ENCODE measurements around the gene DARS1.

Gene DARS1

GRCh38 chr2:135985018-135985825 lies at the start of gene DARS1:
TSS of gene DARS1 (minus strand) at chr2:135985626. CDS start at chr2:135985468, 158 bp downstream.
- in situ Hi-C loops (cut with MboI; ENCODE audit: low sequenced_read_pairs) = no loop called here

GRCh38 chr2:136034629-136035028 lies 49.2 kb upstream of the DARS1 start:
- in situ Hi-C loops (cut with MboI; ENCODE audit: low sequenced_read_pairs) = no loop called here

GRCh38 chr2:136032817-136033535 lies 47.5 kb upstream of the DARS1 start:
- in situ Hi-C loops (cut with MboI; ENCODE audit: low sequenced_read_pairs) = no loop called here

GRCh38 chr2:136032192-136032591 lies 46.8 kb upstream of the DARS1 start:
- in situ Hi-C loops (cut with MboI; ENCODE audit: low sequenced_read_pairs) = no loop called here

DNA sequence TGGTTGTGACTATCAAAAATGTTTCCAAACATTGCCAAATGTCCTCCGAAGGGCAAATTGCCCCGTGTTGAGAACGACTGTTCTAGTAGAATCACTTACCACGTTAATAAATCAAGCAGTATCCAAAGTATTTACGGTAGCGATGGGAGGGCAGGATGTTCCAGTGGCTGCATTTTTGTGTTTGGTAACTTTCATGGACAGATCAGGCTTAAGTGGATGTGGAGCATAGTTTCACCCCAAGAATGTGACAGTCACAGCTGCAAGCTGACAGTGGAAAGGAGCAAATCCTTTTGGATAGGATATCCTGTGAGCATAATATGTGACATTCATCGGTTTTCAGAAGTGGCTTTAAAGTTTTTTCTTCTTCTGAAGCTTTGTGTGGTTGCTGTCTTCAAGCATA lies 46.3 kb upstream of the DARS1 start:
- in situ Hi-C loops (cut with MboI; ENCODE audit: low sequenced_read_pairs) = no loop called here

GRCh38 chr2:136030406-136030805 lies 45.0 kb upstream of the DARS1 start:
- in situ Hi-C loops (cut with MboI; ENCODE audit: low sequenced_read_pairs) = no loop called here

- in situ Hi-C loops (cut with MboI; ENCODE audit: low sequenced_read_pairs) = no loop called here
Observed at GRCh38 chr2:136029149-136029548, 43.7 kb upstream of the DARS1 start.

- in situ Hi-C loops (cut with MboI; ENCODE audit: low sequenced_read_pairs) = no loop called here
Observed at GRCh38 chr2:136028001-136028400, 42.6 kb upstream of the DARS1 start.

GRCh38 chr2:136027112-136027511 lies 41.7 kb upstream of the DARS1 start:
- in situ Hi-C loops (cut with MboI; ENCODE audit: low sequenced_read_pairs) = no loop called here

GRCh38 chr2:136025057-136025973 lies 39.9 kb upstream of the DARS1 start:
- in situ Hi-C loops (cut with MboI; ENCODE audit: low sequenced_read_pairs) = no loop called here

GRCh38 chr2:136024616-136025015 lies 39.2 kb upstream of the DARS1 start:
- in situ Hi-C loops (cut with MboI; ENCODE audit: low sequenced_read_pairs) = no loop called here

- in situ Hi-C loops (cut with MboI; ENCODE audit: low sequenced_read_pairs) = no loop called here
Observed at GRCh38 chr2:136024185-136024584, 38.8 kb upstream of the DARS1 start.

GRCh38 chr2:136023416-136023815 lies 38.0 kb upstream of the DARS1 start:
- in situ Hi-C loops (cut with MboI; ENCODE audit: low sequenced_read_pairs) = no loop called here

DNA sequence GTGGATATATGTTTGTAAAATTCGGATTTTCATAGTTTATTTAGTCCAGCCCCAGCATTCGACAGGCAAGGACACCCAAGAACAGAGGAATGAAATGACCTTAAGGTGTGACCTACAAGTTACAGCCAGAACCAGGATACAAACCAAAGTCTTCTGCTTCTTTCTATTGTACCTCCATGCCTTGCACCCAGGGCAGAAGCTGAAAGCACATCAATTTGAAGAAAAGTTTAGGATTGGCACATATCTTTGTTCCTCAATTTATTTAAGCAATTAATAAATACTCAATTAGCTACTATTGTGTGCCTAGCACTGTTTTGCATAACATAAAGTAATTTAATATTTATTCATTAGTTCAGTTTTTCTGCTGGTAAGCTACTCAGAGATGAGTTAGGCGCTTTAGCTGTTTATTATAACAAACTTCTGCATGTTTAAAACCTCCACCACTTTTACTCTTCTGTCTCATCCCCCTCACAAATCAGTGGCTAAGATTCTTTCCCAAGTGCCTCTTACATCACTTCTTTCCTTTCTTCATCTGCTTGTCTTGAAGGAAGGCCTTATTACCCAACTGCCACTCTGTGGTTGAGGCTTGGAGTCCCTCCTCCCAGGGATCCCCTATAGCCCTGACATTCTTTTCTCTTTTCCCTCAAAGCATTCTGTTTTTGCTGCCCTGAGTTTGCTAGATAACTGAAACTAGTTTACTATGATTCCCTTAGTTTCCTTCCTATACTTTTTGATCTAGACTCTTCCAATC lies 37.1 kb upstream of the DARS1 start:
- in situ Hi-C loops (cut with MboI; ENCODE audit: low sequenced_read_pairs) = no loop called here

DNA sequence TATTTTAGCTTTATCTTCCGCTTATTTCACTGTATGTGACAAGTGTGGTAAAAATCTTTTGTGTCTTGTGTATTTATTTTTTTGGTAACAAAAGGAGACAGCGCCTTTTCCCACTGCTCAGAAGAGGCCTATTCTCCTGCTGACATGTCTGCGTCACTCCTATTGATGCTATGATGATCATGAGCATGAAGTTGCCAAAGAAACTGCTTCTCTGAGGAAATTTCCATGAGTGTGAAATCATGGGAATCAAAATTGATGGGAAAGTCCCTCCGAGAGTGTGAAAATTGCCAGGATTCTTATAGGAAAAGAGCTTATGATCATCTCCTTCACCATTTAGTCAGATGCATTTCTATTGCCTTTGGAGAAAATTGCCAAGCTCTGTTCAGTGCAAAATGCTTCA lies 36.5 kb upstream of the DARS1 start:
- in situ Hi-C loops (cut with MboI; ENCODE audit: low sequenced_read_pairs) = no loop called here

- in situ Hi-C loops (cut with MboI; ENCODE audit: low sequenced_read_pairs) = no loop called here
Observed at GRCh38 chr2:136021406-136021805, 36.0 kb upstream of the DARS1 start.

DNA sequence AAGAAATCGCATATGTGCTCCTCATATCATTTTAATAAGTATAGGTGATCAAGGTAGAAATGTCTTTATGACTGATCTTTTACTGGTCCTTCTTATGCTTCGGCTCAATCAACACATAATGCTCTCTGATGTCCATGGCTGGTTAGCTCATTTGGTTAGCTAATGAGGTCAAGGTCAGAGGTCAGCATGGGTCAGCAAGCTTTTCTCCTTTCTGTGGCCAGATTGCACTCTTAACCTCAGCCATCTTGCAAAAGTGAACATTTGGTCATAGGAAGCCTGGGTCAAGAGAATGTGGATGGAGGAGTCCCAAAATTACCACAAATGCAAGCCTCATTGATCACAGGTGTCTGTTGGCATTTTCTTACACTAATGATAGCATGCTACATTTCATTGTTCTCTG lies 35.4 kb upstream of the DARS1 start:
- in situ Hi-C loops (cut with MboI; ENCODE audit: low sequenced_read_pairs) = no loop called here

GRCh38 chr2:136019825-136020224 lies 34.4 kb upstream of the DARS1 start:
- in situ Hi-C loops (cut with MboI; ENCODE audit: low sequenced_read_pairs) = no loop called here

- in situ Hi-C loops (cut with MboI; ENCODE audit: low sequenced_read_pairs) = no loop called here
Observed at GRCh38 chr2:136019306-136019705, 33.9 kb upstream of the DARS1 start.

- in situ Hi-C loops (cut with MboI; ENCODE audit: low sequenced_read_pairs) = no loop called here
Observed at GRCh38 chr2:136017786-136018185, 32.4 kb upstream of the DARS1 start.

DNA sequence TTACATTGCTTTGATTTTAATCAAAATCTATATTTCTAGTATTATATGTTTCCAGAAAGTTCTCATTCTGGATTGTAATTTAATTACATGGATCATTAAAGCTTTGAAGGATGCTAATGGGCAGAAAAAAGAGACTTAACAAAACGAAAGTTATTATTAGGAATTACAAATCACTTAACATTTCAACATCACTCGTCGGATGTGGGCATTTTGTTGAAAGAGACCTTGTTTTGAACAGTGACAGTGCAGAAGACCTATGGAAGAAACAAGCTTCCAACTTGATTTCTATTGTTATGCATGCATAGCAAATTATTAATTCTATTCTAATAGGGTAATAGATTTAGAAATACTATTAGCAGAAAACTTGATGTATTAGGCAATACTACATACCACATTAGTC lies 31.4 kb upstream of the DARS1 start:
- in situ Hi-C loops (cut with MboI; ENCODE audit: low sequenced_read_pairs) = no loop called here

Measured in HL-60/S4 treated with retinoic acid at 250 ng/mL for 4 days and 3 days (cell line).